Measurements from ENCODE around the gene KRTAP9-4.

GRCh38 chr17:41256291-41256685, 6.8 kb downstream of the KRTAP9-4 start:
- TF ChIP-seq, protein P1, sequence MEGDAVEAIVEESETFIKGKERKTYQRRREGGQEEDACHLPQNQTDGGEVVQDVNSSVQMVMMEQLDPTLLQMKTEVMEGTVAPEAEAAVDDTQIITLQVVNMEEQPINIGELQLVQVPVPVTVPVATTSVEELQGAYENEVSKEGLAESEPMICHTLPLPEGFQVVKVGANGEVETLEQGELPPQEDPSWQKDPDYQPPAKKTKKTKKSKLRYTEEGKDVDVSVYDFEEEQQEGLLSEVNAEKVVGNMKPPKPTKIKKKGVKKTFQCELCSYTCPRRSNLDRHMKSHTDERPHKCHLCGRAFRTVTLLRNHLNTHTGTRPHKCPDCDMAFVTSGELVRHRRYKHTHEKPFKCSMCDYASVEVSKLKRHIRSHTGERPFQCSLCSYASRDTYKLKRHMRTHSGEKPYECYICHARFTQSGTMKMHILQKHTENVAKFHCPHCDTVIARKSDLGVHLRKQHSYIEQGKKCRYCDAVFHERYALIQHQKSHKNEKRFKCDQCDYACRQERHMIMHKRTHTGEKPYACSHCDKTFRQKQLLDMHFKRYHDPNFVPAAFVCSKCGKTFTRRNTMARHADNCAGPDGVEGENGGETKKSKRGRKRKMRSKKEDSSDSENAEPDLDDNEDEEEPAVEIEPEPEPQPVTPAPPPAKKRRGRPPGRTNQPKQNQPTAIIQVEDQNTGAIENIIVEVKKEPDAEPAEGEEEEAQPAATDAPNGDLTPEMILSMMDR (IDR thresholded peaks at IDR 0.05; ENCODE audit: low read depth, low read length, poor library complexity, severe bottlenecking): no peak
- TF ChIP-seq EZH2phosphoT487 (IDR thresholded peaks at IDR 0.05; ENCODE audit: borderline replicate concordance, low read length): no peak
